HG03108 (cell line): ENCODE results near the gene SPACA4.

Source experiments
- ATAC-seq: cut with Tn5 transposase; IDR thresholded peaks from one replicate; pipeline ENCODE4 v1.9.1; 2021; ENCODE audit warnings: moderate library complexity; ENCODE audit not compliant: unreplicated experiment

The SPACA4 gene

GRCh38 chr19:48596679-48597465, 9.7 kb upstream of the SPACA4 start:
- ATAC-seq: no peak

GRCh38 chr19:48598996-48599700, 7.4 kb upstream of the SPACA4 start:
- ATAC-seq: no peak

- ATAC-seq: no peak
Measured at GRCh38 chr19:48600679-48601417, 5.7 kb upstream of the SPACA4 start.

- no peak for ATAC-seq
Measured at GRCh38 chr19:48603001-48603400, 3.5 kb upstream of the SPACA4 start.

GRCh38 chr19:48603449-48603848, 3.1 kb upstream of the SPACA4 start:
- no peak for ATAC-seq

GRCh38 chr19:48603850-48604249, 2.7 kb upstream of the SPACA4 start:
- ATAC-seq: no peak

- no peak for ATAC-seq
Measured at GRCh38 chr19:48607359-48607755, 815 bp downstream of the SPACA4 start.

GRCh38 chr19:48608798-48609263, 2.3 kb downstream of the SPACA4 start:
- ATAC-seq: no peak

GRCh38 chr19:48609571-48610108, 3.1 kb downstream of the SPACA4 start:
- ATAC-seq: no peak

- no peak for ATAC-seq
Measured at GRCh38 chr19:48611872-48612271, 5.3 kb downstream of the SPACA4 start.

- no peak for ATAC-seq
Measured at GRCh38 chr19:48613024-48613851, 6.7 kb downstream of the SPACA4 start.

- no peak for ATAC-seq
Measured at GRCh38 chr19:48613852-48614435, 7.4 kb downstream of the SPACA4 start.

- ATAC-seq: no peak
Measured at GRCh38 chr19:48614436-48615230, 8.1 kb downstream of the SPACA4 start, which contains the start of gene FAM83E. TSS of gene FAM83E (minus strand) at chr19:48615076. CDS start at chr19:48613372, 1,704 bp downstream.

- no peak for ATAC-seq
Measured at GRCh38 chr19:48615231-48616040, 8.9 kb downstream of the SPACA4 start.

GRCh38 chr19:48616041-48616436, 9.5 kb downstream of the SPACA4 start:
- ATAC-seq: no peak

GRCh38 chr19:48616491-48617056, 10.0 kb downstream of the SPACA4 start:
- no peak for ATAC-seq

- no peak for ATAC-seq
Measured at GRCh38 chr19:48617146-48617937, 10.8 kb downstream of the SPACA4 start.
